RWPE2 (cell line): ENCODE results near the gene TLE4.

Experiments
- ATAC-seq: fragments of 200-7000 bp; cut with Tn5 transposase; 3 replicates; pipeline ENCODE4 v1.9.1; 2021; ENCODE audit warnings: low read depth
- DNase-seq: peaks from one replicate; pipeline ENCODE4 v3.0.0-alpha.2; 2020; ENCODE audit warnings: low spot score
- H3K27ac ChIP-seq: fragments of 450-650 bp; 2 replicates; pipeline ENCODE4 v1.5.1; 2017; ENCODE audit warnings: mild to moderate bottlenecking; ENCODE audit not compliant: poor library complexity, severe bottlenecking
- H3K27me3 ChIP-seq: fragments of 250-450 bp; sonication (Bioruptor Pico); 2 replicates; pipeline ENCODE4 v1.5.1; 2021; ENCODE audit warnings: mild to moderate bottlenecking, moderate library complexity; ENCODE audit not compliant: insufficient read depth, poor library complexity, severe bottlenecking
- H3K36me3 ChIP-seq: fragments of 250-450 bp; sonication (Bioruptor Pico); 2 replicates; pipeline ENCODE4 v1.5.1; 2020; ENCODE audit warnings: low read depth, mild to moderate bottlenecking, moderate library complexity
- H3K4me1 ChIP-seq: fragments of 250-450 bp; sonication (Bioruptor Pico); 2 replicates; pipeline ENCODE4 v1.5.1; 2021; ENCODE audit warnings: mild to moderate bottlenecking, moderate library complexity; ENCODE audit not compliant: insufficient read depth, poor library complexity, severe bottlenecking
- H3K4me3 ChIP-seq: fragments of 250-450 bp; sonication (Bioruptor Pico); 2 replicates; pipeline ENCODE4 v1.5.1; 2021; ENCODE audit warnings: mild to moderate bottlenecking, moderate library complexity; ENCODE audit not compliant: severe bottlenecking
- H3K9me3 ChIP-seq: fragments of 250-450 bp; sonication (Bioruptor Pico); 2 replicates; pipeline ENCODE4 v1.5.1; 2021; ENCODE audit warnings: mild to moderate bottlenecking, moderate library complexity; ENCODE audit not compliant: severe bottlenecking
- TF ChIP-seq, protein P1 (sequence below): fragments of 450-650 bp; IDR thresholded peaks from one replicate; pipeline ENCODE4 v1.5.1; 2017; ENCODE audit warnings: mild to moderate bottlenecking, moderate library complexity; ENCODE audit not compliant: poor library complexity, severe bottlenecking

The TLE4 gene

DNA sequence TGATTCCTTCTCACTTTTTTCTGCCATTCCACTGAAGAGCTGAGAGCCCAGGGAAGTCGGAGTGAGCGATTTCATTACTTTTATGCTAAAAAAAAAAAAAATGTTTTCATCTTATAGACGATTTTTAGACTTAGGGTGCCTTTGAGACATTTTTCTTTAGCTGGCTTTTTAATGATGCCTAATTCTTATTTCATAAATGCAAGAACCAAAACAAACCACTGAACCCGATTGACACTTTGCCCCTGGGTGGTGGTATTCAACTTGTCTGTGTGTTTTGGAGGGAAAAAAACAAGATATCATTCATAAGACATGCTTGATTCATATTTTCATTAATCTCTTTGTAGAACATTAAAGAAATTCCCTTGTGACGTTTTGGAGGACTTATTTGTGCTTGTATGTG lies 2.4 kb downstream of the TLE4 start:
- no peaks in the 10 kb centered on the region for H3K9me3 ChIP-seq
- H3K27me3 ChIP-seq, result no peaks in the 10 kb centered on the region
- peak overlapping the region; percentile 94 for H3K4me3 ChIP-seq
- no peaks in the 10 kb centered on the region for H3K36me3 ChIP-seq
- ATAC-seq (no peak), DNase-seq (no peak)
- H3K4me1 ChIP-seq, result peaks cover 3% of the 10 kb centered on the region
- H3K27ac ChIP-seq, result no peak overlapping the region
- TF ChIP-seq, protein P1, sequence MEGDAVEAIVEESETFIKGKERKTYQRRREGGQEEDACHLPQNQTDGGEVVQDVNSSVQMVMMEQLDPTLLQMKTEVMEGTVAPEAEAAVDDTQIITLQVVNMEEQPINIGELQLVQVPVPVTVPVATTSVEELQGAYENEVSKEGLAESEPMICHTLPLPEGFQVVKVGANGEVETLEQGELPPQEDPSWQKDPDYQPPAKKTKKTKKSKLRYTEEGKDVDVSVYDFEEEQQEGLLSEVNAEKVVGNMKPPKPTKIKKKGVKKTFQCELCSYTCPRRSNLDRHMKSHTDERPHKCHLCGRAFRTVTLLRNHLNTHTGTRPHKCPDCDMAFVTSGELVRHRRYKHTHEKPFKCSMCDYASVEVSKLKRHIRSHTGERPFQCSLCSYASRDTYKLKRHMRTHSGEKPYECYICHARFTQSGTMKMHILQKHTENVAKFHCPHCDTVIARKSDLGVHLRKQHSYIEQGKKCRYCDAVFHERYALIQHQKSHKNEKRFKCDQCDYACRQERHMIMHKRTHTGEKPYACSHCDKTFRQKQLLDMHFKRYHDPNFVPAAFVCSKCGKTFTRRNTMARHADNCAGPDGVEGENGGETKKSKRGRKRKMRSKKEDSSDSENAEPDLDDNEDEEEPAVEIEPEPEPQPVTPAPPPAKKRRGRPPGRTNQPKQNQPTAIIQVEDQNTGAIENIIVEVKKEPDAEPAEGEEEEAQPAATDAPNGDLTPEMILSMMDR, result no peak

- no peaks in the 10 kb centered on the region for H3K27me3 ChIP-seq
- no peaks in the 10 kb centered on the region for H3K36me3 ChIP-seq
- H3K4me1 ChIP-seq, result peaks cover 3% of the 10 kb centered on the region
- ATAC-seq (no peak), DNase-seq (no peak)
- TF ChIP-seq, protein P1, result no peak
- no peak overlapping the region for H3K27ac ChIP-seq
- no peak overlapping the region for H3K4me3 ChIP-seq
- H3K9me3 ChIP-seq, result no peaks in the 10 kb centered on the region
These were observed 3.0 kb downstream of the TLE4 start for GRCh38 chr9:79574781-79575180.

- Histone ChIP-seq H3K27me3 (no peaks in the 10 kb centered on the region), H3K4me3 (no peak overlapping the region), H3K36me3 (no peaks in the 10 kb centered on the region), H3K4me1 (peaks cover 3% of the 10 kb centered on the region), H3K27ac (no peak overlapping the region), H3K9me3 (no peaks in the 10 kb centered on the region)
- ATAC-seq (no peak), DNase-seq (no peak)
- TF ChIP-seq, protein P1, result no peak
These were observed 3.8 kb downstream of the TLE4 start for GRCh38 chr9:79575547-79575946.

- Histone ChIP-seq H3K27me3 (no peaks in the 10 kb centered on the region), H3K27ac (no peak overlapping the region), H3K9me3 (no peaks in the 10 kb centered on the region), H3K4me1 (peaks cover 13% of the 10 kb centered on the region), H3K4me3 (no peak overlapping the region), H3K36me3 (no peaks in the 10 kb centered on the region)
- ATAC-seq (no peak), DNase-seq (no peak)
- TF ChIP-seq, protein P1, result no peak
These were observed 6.4 kb downstream of the TLE4 start for GRCh38 chr9:79577969-79578723.

DNA sequence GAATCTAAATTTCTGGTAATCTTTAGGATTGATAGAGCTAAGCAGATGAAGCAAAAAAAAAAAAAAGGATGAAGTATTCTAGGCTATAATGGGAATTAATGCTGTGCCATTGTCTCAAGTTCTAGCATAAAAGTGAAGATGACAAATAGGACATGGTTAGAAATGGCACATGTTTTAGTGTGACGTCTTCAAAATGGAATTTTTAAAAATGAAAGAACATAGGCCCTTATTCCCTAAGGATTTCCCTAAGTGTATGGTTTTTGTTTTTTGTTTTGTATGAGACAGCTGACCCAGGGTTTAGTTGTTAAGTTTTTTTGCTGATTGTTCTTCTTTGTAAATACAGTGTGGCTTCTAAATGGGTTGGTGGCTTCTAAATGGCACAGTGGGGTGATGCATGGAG lies 7.1 kb downstream of the TLE4 start:
- H3K4me1 ChIP-seq, result peaks cover 13% of the 10 kb centered on the region
- no peaks in the 10 kb centered on the region for H3K36me3 ChIP-seq
- DNase-seq (no peak), ATAC-seq (no peak)
- H3K9me3 ChIP-seq, result no peaks in the 10 kb centered on the region
- no peak overlapping the region for H3K27ac ChIP-seq
- TF ChIP-seq, protein P1, result no peak
- no peak overlapping the region for H3K4me3 ChIP-seq
- H3K27me3 ChIP-seq, result no peaks in the 10 kb centered on the region
